HFF-Myc (cell line): ENCODE measurements around the gene SLC2A4RG.
"Not testable (repeated sequence)": the region's sequence is repeated elsewhere in the genome, so short reads cannot be mapped to it uniquely, and the experiment has no call there.

Experiments
- DNase-seq: peaks from one replicate; pipeline ENCODE4 v3.0.0-alpha.2; 2011; ENCODE audit warnings: low read depth; ENCODE audit errors: extremely low read depth
- H3K4me3 ChIP-seq: replicated peaks from 2 replicates; pipeline ENCODE4 v1.5.1; 2011; ENCODE audit warnings: low read depth, mild to moderate bottlenecking, control low read depth, low read length
- CTCF ChIP-seq: IDR thresholded peaks from 2 replicates; pipeline ENCODE4 v1.5.1; 2012; ENCODE audit warnings: mild to moderate bottlenecking, low read depth, low read length, control low read depth; ENCODE audit errors: missing control alignments

The SLC2A4RG gene

GRCh38 chr20:63771046-63771707, 31.6 kb downstream of the SLC2A4RG start:
- no peak for TF ChIP-seq CTCF
- no peak for DNase-seq
- H3K4me3 ChIP-seq, result no peak overlapping the region

- no peak overlapping the region for H3K4me3 ChIP-seq
- no peak for DNase-seq
- no peak for TF ChIP-seq CTCF
Measured at GRCh38 chr20:63772781-63773518, 33.4 kb downstream of the SLC2A4RG start.

GRCh38 chr20:63773571-63774241, 34.1 kb downstream of the SLC2A4RG start:
- H3K4me3 ChIP-seq, result no peak overlapping the region
- no peak for DNase-seq
- TF ChIP-seq CTCF, result no peak

GRCh38 chr20:63774306-63774705, 34.7 kb downstream of the SLC2A4RG start:
- no peak for DNase-seq
- TF ChIP-seq CTCF, result no peak
- H3K4me3 ChIP-seq, result no peak overlapping the region

- TF ChIP-seq CTCF, result peak; percentile 82
- H3K4me3 ChIP-seq, result peak overlapping the region; percentile 23; the same call in 1 of the 2 replicates
- DNase-seq, result no peak
Measured at GRCh38 chr20:63775096-63775978, 35.8 kb downstream of the SLC2A4RG start.

- not testable (repeated sequence) for DNase-seq, H3K4me3 ChIP-seq
Measured at GRCh38 chr20:63776875-63777274, 37.3 kb downstream of the SLC2A4RG start.
